GM23338 (cell line): ENCODE results near the gene CFAP70. TPM values are rescaled to one million over a fixed set of nuclear protein-coding genes. Genes with fewer than 3 reads are reported as not detected.

Experiments
- ATAC-seq: fragments of 200-7000 bp; cut with Tn5 transposase; 3 replicates; pipeline ENCODE4 v1.9.1; 2020
- DNase-seq: peaks from one replicate; pipeline ENCODE4 v3.0.0-alpha.2; 2015; ENCODE audit warnings: low spot score
- H2AFZ ChIP-seq: fragments of 200-600 bp; sonication (generic); 2 replicates; pipeline ENCODE4 v1.8.0; 2016; ENCODE audit warnings: antibody characterized with exemption, mild to moderate bottlenecking, moderate library complexity
- H3F3A ChIP-seq: fragments of 200-600 bp; sonication (generic); replicated peaks from 2 replicates; pipeline ENCODE4 v1.8.0; 2017; ENCODE audit warnings: antibody characterized with exemption, mixed run types, low read depth
- H3K27ac ChIP-seq: fragments of 200-600 bp; sonication (generic); 2 replicates; pipeline ENCODE4 v1.6.1; 2016; ENCODE audit warnings: low read depth
- H3K27me3 ChIP-seq: fragments of 200-600 bp; sonication (generic); 2 replicates; pipeline ENCODE4 v1.8.0; 2016; ENCODE audit warnings: mild to moderate bottlenecking, mixed run types, moderate library complexity; ENCODE audit not compliant: insufficient read depth
- H3K36me3 ChIP-seq: fragments of 200-600 bp; sonication (generic); 2 replicates; pipeline ENCODE4 v1.8.0; 2016; ENCODE audit warnings: mild to moderate bottlenecking; ENCODE audit not compliant: insufficient read depth
- H3K4me1 ChIP-seq: fragments of 200-600 bp; sonication (generic); 2 replicates; pipeline ENCODE4 v1.8.0; 2016; ENCODE audit warnings: mild to moderate bottlenecking, moderate library complexity; ENCODE audit not compliant: insufficient read depth
- H3K4me2 ChIP-seq: fragments of 200-600 bp; sonication (generic); 2 replicates; pipeline ENCODE4 v1.7.1; 2017; ENCODE audit warnings: mixed run types
- H3K4me3 ChIP-seq: fragments of 200-600 bp; sonication (generic); 2 replicates; pipeline ENCODE4 v1.6.1; 2016; ENCODE audit warnings: mixed run types
- H3K79me2 ChIP-seq: fragments of 200-600 bp; sonication (generic); replicated peaks from 2 replicates; pipeline ENCODE4 v1.8.0; 2017; ENCODE audit warnings: mild to moderate bottlenecking; ENCODE audit not compliant: insufficient read depth
- H3K9me2 ChIP-seq: fragments of 200-600 bp; sonication (generic); 2 replicates; pipeline ENCODE4 v1.8.0; 2017; ENCODE audit not compliant: insufficient read depth
- H4K20me1 ChIP-seq: fragments of 200-600 bp; sonication (generic); replicated peaks from 2 replicates; pipeline ENCODE4 v1.8.0; 2017; ENCODE audit warnings: mild to moderate bottlenecking; ENCODE audit not compliant: insufficient read depth
- H3K27ac Mint-ChIP-seq: 2 replicates; pipeline ENCODE4 v1.8.0; 2020; ENCODE audit warnings: inconsistent platforms, mild to moderate bottlenecking, moderate library complexity, mixed read lengths
- H3K27me3 Mint-ChIP-seq: 3 replicates; pipeline ENCODE4 v1.8.0; 2022; ENCODE audit warnings: low read depth, mild to moderate bottlenecking, moderate library complexity, mixed read lengths, inconsistent platforms; ENCODE audit not compliant: insufficient read depth, poor library complexity
- H3K36me3 Mint-ChIP-seq: 3 replicates; pipeline ENCODE4 v1.8.0; 2021; ENCODE audit warnings: low read depth, mild to moderate bottlenecking, inconsistent platforms, moderate library complexity, mixed read lengths
- H3K4me1 Mint-ChIP-seq: 3 replicates; pipeline ENCODE4 v1.8.0; 2020; ENCODE audit warnings: mild to moderate bottlenecking, inconsistent platforms, mixed read lengths
- H3K4me3 Mint-ChIP-seq: 3 replicates; pipeline ENCODE4 v1.8.0; 2021; ENCODE audit warnings: moderate library complexity, mild to moderate bottlenecking, inconsistent platforms, mixed read lengths
- H3K9me3 Mint-ChIP-seq: 3 replicates; pipeline ENCODE4 v1.8.0; 2020; ENCODE audit warnings: moderate library complexity, mild to moderate bottlenecking, inconsistent platforms, mixed read lengths
- CREB1 ChIP-seq: fragments of 250-450 bp; sonication (Bioruptor Pico); IDR thresholded peaks from 2 replicates; pipeline ENCODE4 v1.5.0; 2020; ENCODE audit warnings: low read depth, mild to moderate bottlenecking, moderate library complexity
- CTCF ChIP-seq, 2 experiments: fragments of 200-600 bp in 1 of 2; sonication (generic) in 1 of 2; conservative IDR thresholded peaks; 2 replicates each; pipeline versions ENCODE4 v1.5.1 to v1.6.1; 2016 to 2017; ENCODE audit warnings: antibody characterized with exemption in 2 of 2, low read depth in 2 of 2, mild to moderate bottlenecking in 2 of 2, moderate library complexity in 1 of 2
- ETS1 ChIP-seq: IDR thresholded peaks from 2 replicates; pipeline ENCODE4 v1.6.1; 2016; ENCODE audit warnings: antibody characterized with exemption
- EZH2 ChIP-seq: fragments of 200-600 bp; sonication (generic); IDR thresholded peaks from one replicate; pipeline ENCODE4 v1.8.0; 2017; ENCODE audit warnings: antibody characterized with exemption, mild to moderate bottlenecking, low read depth; ENCODE audit not compliant: unreplicated experiment
- EZH2phosphoT487 ChIP-seq: fragments of 200-600 bp; sonication (generic); IDR thresholded peaks from one replicate; pipeline ENCODE4 v1.8.1; 2018; ENCODE audit warnings: antibody characterized with exemption; ENCODE audit not compliant: unreplicated experiment
- JUNB ChIP-seq: IDR thresholded peaks from one replicate; pipeline ENCODE4 v1.6.1; 2016; ENCODE audit warnings: antibody characterized with exemption; ENCODE audit not compliant: unreplicated experiment
- NANOG ChIP-seq: IDR thresholded peaks from 2 replicates; pipeline ENCODE4 v1.6.1; 2016; ENCODE audit warnings: antibody characterized with exemption, borderline replicate concordance
- POLR2AphosphoS5 ChIP-seq: IDR thresholded peaks from 2 replicates; pipeline ENCODE4 v1.6.1; 2016; ENCODE audit warnings: antibody characterized with exemption, low read depth
- REST ChIP-seq: IDR thresholded peaks from one replicate; pipeline ENCODE4 v1.6.1; 2018; ENCODE audit warnings: antibody characterized with exemption; ENCODE audit not compliant: unreplicated experiment
- STAT1 ChIP-seq: IDR thresholded peaks from one replicate; pipeline ENCODE4 v1.6.1; 2016; ENCODE audit warnings: antibody characterized with exemption; ENCODE audit not compliant: unreplicated experiment
- ZNF114 ChIP-seq: fragments of 250-450 bp; sonication (Bioruptor Pico); IDR thresholded peaks from 2 replicates; pipeline ENCODE4 v1.5.0; 2020; ENCODE audit warnings: mild to moderate bottlenecking, moderate library complexity
- ZNF331 ChIP-seq: fragments of 250-450 bp; sonication (Bioruptor Pico); IDR thresholded peaks from 2 replicates; pipeline ENCODE4 v1.5.0; 2020; ENCODE audit warnings: low read depth, mild to moderate bottlenecking, moderate library complexity
- ZNF462 ChIP-seq: fragments of 250-450 bp; sonication (Bioruptor Pico); IDR thresholded peaks from 2 replicates; pipeline ENCODE4 v1.5.0; 2020; ENCODE audit warnings: mild to moderate bottlenecking, moderate library complexity
- polyA plus RNA-seq: library from polyadenylated mRNA; unstranded; fragments of >200 nt; fragmentation: Nextera tagmentation; extraction: Ambion mirVana; gene quantifications from 2 replicates; pipeline ENCODE4 v1.2.1, GENCODE V29; 2016
- total RNA-seq: library from RNA; depleted of rRNA; stranded (reverse); fragments of >200 nt; shearing (Covaris generic); gene quantifications from 2 replicates; pipeline ENCODE4 v1.2.3, GENCODE V29; 2014

Gene CFAP70
- total and polyA plus RNA-seq, 2 experiments from 2014 or later, result 0.17 to 0.24 TPM

- TF ChIP-seq ZNF331 (CRISPR knock-in tag) (no peak), EZH2 (no peak), ETS1 (no peak), CTCF (conservative IDR thresholded peaks at IDR 0.05; ENCODE audit: low read depth in 2 of 2) (no peak), POLR2AphosphoS5 (no peak), JUNB (no peak), ZNF462 (CRISPR knock-in tag) (no peak), NANOG (no peak), ZNF114 (CRISPR knock-in tag) (no peak), CREB1 (CRISPR knock-in tag) (no peak), STAT1 (no peak), EZH2phosphoT487 (no peak), REST (no peak)
- no peak for DNase-seq
- Histone ChIP-seq H3K4me2 (peak overlapping the region; percentile 98), H3F3A (peaks cover 26% of the 10 kb centered on the region), H3K4me1 (peaks cover 16% of the 10 kb centered on the region), H3K79me2 (peaks cover 64% of the 10 kb centered on the region), H4K20me1 (no peaks in the 10 kb centered on the region; the same call in 1 of the 2 replicates), H3K9me2 (no peaks in the 10 kb centered on the region), H3K27ac (peak overlapping the region; percentile 98), H3K4me3 (peak overlapping the region; percentile 81), H3K36me3 (peaks cover 57% of the 10 kb centered on the region), H3K27me3 (no peaks in the 10 kb centered on the region), H2AFZ (no peak overlapping the region)
- H3K9me3 Mint-ChIP-seq, result no peaks in the 10 kb centered on the region
- peaks cover 4% of the 10 kb centered on the region for H3K27me3 Mint-ChIP-seq
- H3K36me3 Mint-ChIP-seq, result peaks cover 80% of the 10 kb centered on the region
- no peak for ATAC-seq
- peak overlapping the region; percentile 100 for H3K27ac Mint-ChIP-seq
- peaks cover 23% of the 10 kb centered on the region; the same call in 2 of the 3 replicates for H3K4me1 Mint-ChIP-seq
- H3K4me3 Mint-ChIP-seq, result peak overlapping the region; percentile 100
Measured at GRCh38 chr10:73246322-73246645, 112.4 kb downstream of the CFAP70 start.
